Stimulated activated CD4-positive, alpha-beta T cell treated with anti-CD3 and anti-CD28 coated beads, Interleukin-4, amount 100 ng/mL, for 4 hours (primary cell): ENCODE measurements around the gene TNRC18.
A peak's percentile ranks its signal among the peaks of the same experiment; 100 is the strongest.
"Not testable (repeated sequence)": the region's sequence is repeated elsewhere in the genome, so short reads cannot be mapped to it uniquely, and the experiment has no call there.

Experiments
- DNase-seq, 2 experiments: peaks; one replicate each; pipeline ENCODE4 v3.0.0-alpha.2; 2020

Gene TNRC18

GRCh38 chr7:5374464-5374863, 49.2 kb downstream of the TNRC18 start:
- no peak for DNase-seq

- no peak for DNase-seq
Observed at GRCh38 chr7:5373300-5373699, 50.3 kb downstream of the TNRC18 start.

- DNase-seq, result no peak
Observed at GRCh38 chr7:5370454-5371353, 52.9 kb downstream of the TNRC18 start.

- DNase-seq, result no peak
Observed at GRCh38 chr7:5367661-5368060, 56.0 kb downstream of the TNRC18 start.

- peak; percentile 31 to 57 for DNase-seq
Observed at GRCh38 chr7:5365976-5366625, 57.5 kb downstream of the TNRC18 start.

GRCh38 chr7:5363729-5364128, 59.9 kb downstream of the TNRC18 start:
- DNase-seq, result no peak

- DNase-seq, result no peak
Observed at GRCh38 chr7:5362466-5362865, 61.2 kb downstream of the TNRC18 start.

- DNase-seq, result no peak
Observed at GRCh38 chr7:5361446-5362127, 62.0 kb downstream of the TNRC18 start.

GRCh38 chr7:5360971-5361370, 62.7 kb downstream of the TNRC18 start:
- DNase-seq, result no peak

- DNase-seq, result no peak
Observed at GRCh38 chr7:5360451-5360850, 63.2 kb downstream of the TNRC18 start.

GRCh38 chr7:5360021-5360420, 63.6 kb downstream of the TNRC18 start:
- not testable (repeated sequence) for DNase-seq

- DNase-seq, result no peak
Observed at GRCh38 chr7:5359344-5359743, 64.3 kb downstream of the TNRC18 start.

- no peak for DNase-seq
Observed at GRCh38 chr7:5357951-5358350, 65.7 kb downstream of the TNRC18 start.

- no peak for DNase-seq
Observed at GRCh38 chr7:5356751-5357119, 66.9 kb downstream of the TNRC18 start.

- DNase-seq, result no peak
Observed at GRCh38 chr7:5354460-5355232, 69.0 kb downstream of the TNRC18 start.

- no peak for DNase-seq
Observed at GRCh38 chr7:5352440-5353010, 71.1 kb downstream of the TNRC18 start.

- DNase-seq, result no peak
Observed at GRCh38 chr7:5351507-5352265, 71.9 kb downstream of the TNRC18 start.

GRCh38 chr7:5350600-5351385, 72.8 kb downstream of the TNRC18 start:
- DNase-seq, result no peak

GRCh38 chr7:5350174-5350463, 73.5 kb downstream of the TNRC18 start:
- DNase-seq, result no peak

GRCh38 chr7:5349437-5350173, 74.0 kb downstream of the TNRC18 start:
- DNase-seq, result no peak

GRCh38 chr7:5349005-5349380, 74.6 kb downstream of the TNRC18 start:
- DNase-seq, result no peak
